HG03066 (cell line): ENCODE data around the gene SSX1.
"Not testable (repeated sequence)": the region's sequence is repeated elsewhere in the genome, so short reads cannot be mapped to it uniquely, and the experiment has no call there.

Experiments used
- ATAC-seq: cut with Tn5 transposase; IDR thresholded peaks from one replicate; pipeline ENCODE4 v1.9.1; 2021; ENCODE audit warnings: low read depth; ENCODE audit not compliant: unreplicated experiment

The SSX1 gene

GRCh38 chrX:48255062-48255796 lies at the start of gene SSX1:
Gene SSX1, plus strand, starts transcription at chrX:48255392. Its CDS starts 1,850 bp downstream, at chrX:48257242.
- ATAC-seq, result not testable (repeated sequence)

- not testable (repeated sequence) for ATAC-seq
These were observed 40.9 kb upstream of the SSX1 start for GRCh38 chrX:48214341-48214740.

- not testable (repeated sequence) for ATAC-seq
These were observed 31.0 kb upstream of the SSX1 start for GRCh38 chrX:48224196-48224595.

- ATAC-seq, result not testable (repeated sequence)
These were observed 2.2 kb upstream of the SSX1 start for GRCh38 chrX:48252945-48253344.

- ATAC-seq, result not testable (repeated sequence)
These were observed 19.2 kb downstream of the SSX1 start for GRCh38 chrX:48274365-48274764.

- no peak for ATAC-seq
These were observed 23.8 kb downstream of the SSX1 start for GRCh38 chrX:48278958-48279357.

GRCh38 chrX:48280729-48281128 lies 25.5 kb downstream of the SSX1 start:
- not testable (repeated sequence) for ATAC-seq

- no peak for ATAC-seq
These were observed 51.0 kb downstream of the SSX1 start for GRCh38 chrX:48306175-48306574.

- ATAC-seq, result not testable (repeated sequence)
These were observed 58.8 kb downstream of the SSX1 start for GRCh38 chrX:48313996-48314395.
